Femur (tissue), 1 donor: ENCODE data around the gene FAM20C.
A peak's percentile ranks its signal among the peaks of the same experiment; 100 is the strongest.

Source experiments
- DNase-seq: peaks from one replicate; pipeline ENCODE4 v3.0.0-alpha.2; 2017

The FAM20C gene

DNA sequence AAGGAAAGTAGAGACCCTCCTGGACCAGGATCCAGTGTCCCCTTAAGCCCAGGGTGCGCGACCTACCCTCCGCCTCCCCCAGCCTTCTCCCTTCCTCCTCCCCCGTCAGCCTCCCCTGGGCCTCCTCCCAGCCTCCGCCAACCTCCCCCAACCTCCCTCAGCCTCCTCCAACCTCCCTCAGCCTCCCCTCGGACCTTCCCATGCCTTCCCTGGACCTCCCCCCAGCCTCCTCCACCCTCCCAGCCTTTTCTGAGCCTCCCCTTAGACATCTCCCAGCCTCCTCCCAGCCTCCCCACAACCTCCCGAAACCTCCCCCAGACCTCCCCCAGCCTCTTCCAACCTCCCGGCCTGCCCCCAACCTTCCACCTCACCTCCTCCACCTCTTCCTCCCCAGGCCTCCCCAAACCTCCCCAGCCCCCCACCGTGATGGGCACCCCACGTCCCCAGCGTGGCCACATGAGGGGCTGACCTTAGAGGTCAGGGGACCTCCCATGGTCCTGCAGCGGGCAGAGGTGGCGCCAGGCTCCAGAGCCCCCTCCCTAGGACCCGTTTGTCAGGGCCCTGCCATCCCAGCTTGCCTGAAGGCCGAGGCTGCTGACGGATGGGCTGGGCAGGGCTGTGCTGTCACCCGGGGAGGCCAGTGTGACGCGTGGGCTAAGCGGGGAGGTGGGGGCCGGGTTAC is 18.8 kb downstream of the FAM20C start:
- DNase-seq: no peak

DNA sequence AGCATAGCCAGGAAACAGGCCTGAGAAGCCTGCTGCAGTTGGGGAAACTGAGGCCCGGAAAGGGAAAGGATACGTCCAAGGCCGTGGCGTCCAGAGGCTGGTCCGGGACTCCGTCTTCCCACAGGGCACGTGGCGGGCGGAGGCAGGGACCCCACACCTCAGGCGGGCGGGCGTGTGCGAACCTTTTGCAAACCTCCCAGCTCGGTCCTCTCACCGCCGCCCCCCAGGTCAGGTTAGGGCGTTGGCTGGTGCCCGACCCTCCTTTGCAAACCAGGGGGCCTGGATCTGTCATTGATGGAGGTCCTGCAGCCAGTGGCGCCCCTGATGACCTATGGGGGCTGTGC is 19.3 kb downstream of the FAM20C start:
- no peak for DNase-seq

GRCh38 chr7:212754-213153 is 20.4 kb downstream of the FAM20C start:
- DNase-seq: no peak

DNA sequence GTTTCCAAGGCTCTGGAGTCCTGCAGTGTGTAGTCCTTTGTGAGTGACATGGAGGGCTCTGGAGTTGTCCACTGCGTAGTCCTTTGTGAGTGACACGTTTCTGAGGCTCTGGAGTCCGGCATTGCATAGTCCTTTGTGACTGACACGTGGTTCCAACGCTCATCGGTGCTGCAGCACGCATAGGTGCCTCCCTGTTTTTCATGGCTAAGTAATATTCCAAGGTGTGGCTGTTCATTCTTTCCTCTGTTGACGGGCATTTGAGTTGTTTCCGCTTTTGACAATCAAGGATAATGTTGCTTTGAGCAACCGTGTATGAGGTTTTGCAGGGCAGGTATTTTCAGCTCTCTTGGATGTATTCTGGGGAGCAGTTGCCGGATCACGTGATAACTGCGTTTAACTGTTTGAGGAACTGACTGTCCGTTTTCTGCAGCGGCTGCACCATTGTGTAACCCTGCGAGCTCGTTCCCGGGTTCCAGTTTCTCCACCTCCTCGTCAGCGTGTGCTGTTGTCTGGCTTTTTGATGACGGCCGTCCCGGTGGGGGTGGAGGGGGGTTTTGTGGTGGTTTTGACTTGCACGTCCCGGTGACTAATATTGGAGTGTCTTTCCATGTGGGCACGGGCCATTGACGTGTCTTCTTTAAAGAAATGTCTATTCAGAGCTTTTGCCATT is 21.1 kb downstream of the FAM20C start:
- DNase-seq: no peak

- DNase-seq: no peak
These were observed 22.2 kb downstream of the FAM20C start for GRCh38 chr7:214410-215212.

GRCh38 chr7:216360-217300 is 24.3 kb downstream of the FAM20C start:
- peak; percentile 87 for DNase-seq

DNA sequence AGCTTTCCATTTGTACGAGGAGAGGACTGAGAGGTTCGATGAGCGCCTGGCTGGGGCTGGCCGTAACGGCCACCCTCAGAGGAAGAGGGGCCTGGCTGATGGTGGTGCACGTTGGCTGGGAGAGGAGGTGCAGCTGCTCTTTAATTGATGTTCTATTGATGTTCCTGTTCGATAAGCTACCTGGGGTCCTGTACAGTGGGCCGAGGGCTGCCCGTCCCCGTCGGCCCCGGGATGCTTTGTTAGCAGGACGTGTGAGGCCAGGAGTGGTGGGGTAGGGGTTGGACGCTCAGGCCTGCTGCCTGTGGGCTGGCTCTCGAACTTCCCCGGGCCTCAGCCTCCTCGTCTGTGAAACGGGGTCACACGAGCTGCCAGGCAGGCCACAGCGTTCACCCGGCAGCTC is 25.4 kb downstream of the FAM20C start:
- DNase-seq: no peak

DNA sequence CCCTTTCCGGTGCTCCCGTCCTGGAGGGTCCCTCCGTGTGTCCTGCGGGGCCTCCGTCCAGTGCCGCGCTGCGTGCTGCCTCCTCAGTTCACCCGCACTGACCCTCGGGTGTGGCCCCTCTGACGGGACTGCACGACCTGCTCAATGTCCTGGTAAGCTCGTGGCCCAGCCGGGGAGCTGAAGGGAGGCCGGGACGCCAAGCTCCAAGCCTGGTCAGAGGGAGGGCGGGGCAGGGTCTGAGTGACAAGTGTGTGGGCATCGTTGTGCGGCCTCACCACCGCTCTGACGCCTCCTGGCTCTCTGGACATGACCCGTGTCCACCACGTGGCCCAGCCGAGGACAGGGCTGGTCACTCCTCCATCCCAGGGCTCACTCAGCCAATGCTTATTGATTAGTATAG is 25.9 kb downstream of the FAM20C start:
- DNase-seq: no peak

GRCh38 chr7:218896-219580 is 26.7 kb downstream of the FAM20C start:
- DNase-seq: no peak

DNA sequence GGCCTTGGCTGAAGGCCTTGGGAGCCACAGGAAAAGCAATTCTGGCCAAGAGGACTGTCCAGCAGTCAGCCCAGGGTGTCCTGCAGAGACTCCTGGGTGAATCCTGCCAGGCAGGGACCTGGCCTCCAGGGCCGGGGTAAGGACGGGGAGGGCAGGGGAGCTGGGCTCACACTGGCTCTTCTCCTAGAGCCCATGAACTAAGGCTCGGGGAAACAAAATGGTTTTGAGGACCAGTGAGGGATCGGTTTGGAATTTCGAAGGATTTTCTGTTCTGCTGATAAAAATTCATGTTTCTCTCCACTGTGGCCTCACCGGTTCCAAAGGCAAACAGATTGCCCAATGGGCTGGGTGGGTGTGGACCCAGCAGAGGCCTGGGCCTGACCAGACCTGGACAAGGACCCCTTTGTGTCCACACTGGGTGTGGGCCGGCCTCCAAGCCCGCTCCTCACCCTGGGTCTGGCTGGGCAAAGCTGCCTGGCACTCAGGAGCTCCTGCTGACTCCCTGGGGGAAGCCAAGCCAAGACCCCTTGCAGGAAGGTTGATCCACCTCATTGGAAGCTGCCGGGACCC is 27.3 kb downstream of the FAM20C start:
- peak; percentile 69 for DNase-seq

GRCh38 chr7:220151-220841 is 27.9 kb downstream of the FAM20C start:
- DNase-seq: no peak

DNA sequence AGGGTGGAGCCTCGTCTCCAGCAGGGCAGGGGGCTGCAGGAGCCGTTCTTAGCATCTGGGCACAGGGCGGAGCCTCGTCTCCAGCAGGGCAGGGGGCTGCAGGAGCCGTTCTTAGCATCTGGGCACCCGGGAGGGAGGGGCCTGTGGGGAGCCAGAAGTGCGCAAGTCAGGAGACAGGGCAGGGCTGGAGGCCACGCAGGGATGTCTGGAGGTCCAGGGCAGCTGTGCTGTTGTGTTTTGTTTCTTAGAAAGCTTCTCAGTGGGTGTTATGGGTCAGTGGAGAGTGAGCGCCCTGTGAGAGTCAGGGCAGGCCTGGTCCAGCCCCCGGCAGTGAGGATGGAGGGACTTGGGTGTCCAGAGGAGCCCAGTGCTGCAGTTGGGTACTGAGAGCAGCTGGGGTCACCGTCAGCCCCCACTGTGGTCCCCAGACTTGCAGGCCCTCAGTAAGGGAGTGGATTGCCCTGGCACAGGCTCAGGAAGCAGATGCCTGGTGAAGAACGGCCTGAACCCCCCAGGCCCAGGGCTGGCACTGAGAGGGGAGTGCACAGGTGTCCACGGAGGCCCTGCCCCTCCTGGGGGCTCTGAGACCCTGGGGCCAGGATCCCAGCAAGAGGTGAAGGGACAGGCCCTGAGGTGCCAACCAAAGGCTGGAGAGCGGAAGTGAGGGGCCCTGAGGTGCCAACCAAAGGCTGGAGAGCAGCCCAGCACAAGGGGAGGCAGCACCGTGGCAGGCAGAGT is 29.8 kb downstream of the FAM20C start:
- DNase-seq: no peak

GRCh38 chr7:222716-223041 is 30.3 kb downstream of the FAM20C start:
- no peak for DNase-seq

DNA sequence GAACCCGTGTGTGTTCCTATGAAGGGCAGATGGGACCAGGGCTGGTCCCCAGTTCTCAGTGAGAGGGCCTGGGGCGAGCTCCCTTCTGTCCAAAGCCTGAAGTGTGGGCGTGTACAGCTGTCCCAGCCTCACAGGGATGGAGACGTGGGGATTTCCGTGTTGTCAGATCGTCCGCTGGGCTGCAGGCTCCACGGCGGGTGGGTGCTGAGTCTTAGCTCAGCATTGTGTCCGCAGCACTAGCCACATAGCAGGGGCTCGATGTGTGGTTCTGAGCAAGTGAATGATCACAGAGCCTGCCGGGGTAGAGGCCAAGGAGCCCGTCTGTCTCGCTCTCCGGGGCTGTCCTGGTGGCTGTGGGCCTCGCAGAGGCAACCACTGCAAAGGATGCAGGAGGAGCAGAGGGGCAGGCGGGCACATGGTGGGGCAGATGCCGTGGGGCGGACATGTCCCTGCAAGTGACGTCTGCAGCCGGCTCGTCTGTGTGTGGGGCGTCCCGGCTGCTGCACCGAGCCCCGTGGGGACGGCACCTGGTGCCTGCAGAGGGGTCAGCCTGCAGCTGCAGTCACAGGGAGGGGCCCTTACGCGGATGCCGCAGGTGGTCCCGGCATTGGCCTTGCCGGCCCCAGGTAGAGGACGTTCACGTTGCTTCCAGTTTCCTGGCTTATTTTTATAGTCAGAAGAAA is 30.9 kb downstream of the FAM20C start:
- DNase-seq: no peak

DNA sequence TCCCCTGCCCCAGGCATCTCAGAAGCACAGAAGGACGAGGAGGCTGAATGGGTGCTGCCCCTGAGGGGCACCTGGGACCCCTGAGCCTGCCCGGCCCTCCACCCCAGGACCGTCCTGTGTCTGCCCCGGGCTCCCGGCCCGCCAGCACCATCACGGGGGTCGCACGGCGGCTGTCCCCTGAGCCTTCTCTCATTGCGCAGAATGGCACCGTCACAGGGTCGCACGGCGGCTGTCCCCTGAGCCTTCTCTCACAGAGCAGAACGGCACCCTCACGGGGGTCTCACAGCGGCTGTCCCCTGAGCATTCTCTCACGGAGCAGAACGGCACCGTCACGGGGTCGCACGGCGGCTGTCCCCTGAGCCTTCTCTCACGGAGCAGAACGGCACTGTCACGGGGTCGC is 31.5 kb downstream of the FAM20C start:
- no peak for DNase-seq

DNA sequence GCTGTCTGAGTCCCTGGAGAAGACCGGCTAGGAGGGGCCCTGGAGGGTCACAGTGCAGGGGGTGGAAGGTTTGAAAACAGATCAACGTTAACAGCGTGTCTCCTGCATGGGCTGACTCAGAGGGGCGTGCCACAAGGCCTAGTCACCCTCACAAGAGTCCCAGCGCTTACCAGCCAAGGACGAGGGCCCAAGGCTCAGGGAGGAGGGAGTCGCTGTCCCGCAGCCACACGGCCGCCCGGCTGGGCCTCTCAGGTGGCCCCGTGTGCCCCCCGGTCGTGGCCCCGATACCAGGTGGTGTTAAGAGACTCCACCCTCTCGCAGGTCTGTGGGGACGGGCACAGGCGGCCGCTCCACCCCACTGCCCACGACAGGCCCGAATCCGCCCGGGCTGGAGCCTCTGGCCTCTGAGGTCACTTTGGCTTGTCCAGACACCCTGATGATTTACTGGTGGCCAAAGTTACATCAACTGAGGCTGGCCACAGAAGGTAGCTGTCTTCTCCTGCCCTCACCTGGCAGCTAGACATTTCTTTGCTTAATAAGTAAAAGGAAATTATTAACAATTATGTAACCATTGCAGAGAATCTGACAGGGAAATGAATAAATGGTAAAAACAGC is 34.0 kb downstream of the FAM20C start:
- no peak for DNase-seq

GRCh38 chr7:227926-228325 is 35.6 kb downstream of the FAM20C start:
- DNase-seq: no peak

GRCh38 chr7:228610-229009 is 36.2 kb downstream of the FAM20C start:
- DNase-seq: no peak

DNA sequence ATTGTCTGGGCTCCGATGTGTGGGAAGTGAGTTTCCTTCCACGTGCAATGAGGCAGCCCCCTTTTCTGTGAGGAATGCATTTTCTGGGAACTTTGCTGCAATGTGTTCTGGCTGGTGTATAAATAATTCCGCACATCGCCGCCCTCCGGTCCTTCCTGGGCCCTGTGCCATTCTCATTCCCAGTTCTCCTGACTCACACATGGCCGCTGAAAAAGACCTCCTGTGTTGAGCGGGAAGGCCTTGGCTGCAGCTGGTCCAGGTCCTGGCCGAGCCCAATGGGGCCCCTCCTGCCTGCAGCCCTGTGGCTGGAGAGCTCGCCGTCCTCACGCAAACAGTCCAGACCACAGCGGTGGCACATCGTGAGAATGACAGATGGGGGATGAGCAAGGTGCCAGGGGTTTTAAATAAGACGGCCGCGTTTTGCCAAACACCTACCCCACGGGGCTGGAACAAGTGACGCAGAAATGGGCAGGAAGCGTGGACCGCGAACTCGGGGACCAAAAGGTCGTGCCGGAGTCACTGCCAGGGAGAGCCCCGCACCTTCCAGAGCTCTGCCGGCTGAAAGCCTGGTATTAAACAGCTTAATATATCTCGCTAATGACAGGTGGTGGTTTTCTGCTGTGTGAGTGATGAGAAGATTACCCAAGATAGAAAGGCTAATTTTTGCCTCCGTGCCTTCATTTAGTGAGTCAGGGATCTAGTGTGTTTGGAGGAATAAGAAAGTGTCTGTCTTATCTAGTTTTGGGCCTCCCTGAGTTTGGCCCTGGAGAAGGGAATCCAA is 37.0 kb downstream of the FAM20C start:
- peak; percentile 94 for DNase-seq
